Measurements from ENCODE around the gene DNAJC3.
"Not testable (repeated sequence)": the region's sequence is repeated elsewhere in the genome, so short reads cannot be mapped to it uniquely, and the experiment has no call there.

DNAJC3 gene

GRCh38 chr13:95676105-95676761, 706 bp upstream of the DNAJC3 start:
- DNase-seq (ENCODE audit: low spot score) = peak; percentile 41

GRCh38 chr13:95677564-95678266, 776 bp downstream of the DNAJC3 start:
- DNase-seq (ENCODE audit: low spot score) = peak; percentile 20

GRCh38 chr13:95678967-95679366, 2.0 kb downstream of the DNAJC3 start:
- DNase-seq (ENCODE audit: low spot score) = no peak

- DNase-seq (ENCODE audit: low spot score) = no peak
Measured at GRCh38 chr13:95679722-95680121, 2.8 kb downstream of the DNAJC3 start.

- DNase-seq (ENCODE audit: low spot score) = no peak
Measured at GRCh38 chr13:95684418-95684817, 7.5 kb downstream of the DNAJC3 start.

- DNase-seq (ENCODE audit: low spot score) = not testable (repeated sequence)
Measured at GRCh38 chr13:95684960-95685359, 8.0 kb downstream of the DNAJC3 start.

- DNase-seq (ENCODE audit: low spot score) = no peak
Measured at GRCh38 chr13:95689582-95689926, 12.6 kb downstream of the DNAJC3 start.

GRCh38 chr13:95690986-95691385, 14.0 kb downstream of the DNAJC3 start:
- not testable (repeated sequence) for DNase-seq (ENCODE audit: low spot score)

GRCh38 chr13:95697052-95697680, 20.2 kb downstream of the DNAJC3 start:
- DNase-seq (ENCODE audit: low spot score) = no peak

GRCh38 chr13:95698047-95698749, 21.3 kb downstream of the DNAJC3 start:
- no peak for DNase-seq (ENCODE audit: low spot score)

- DNase-seq (ENCODE audit: low spot score) = no peak
Measured at GRCh38 chr13:95703576-95703975, 26.6 kb downstream of the DNAJC3 start.

- peak; percentile 40 for DNase-seq (ENCODE audit: low spot score)
Measured at GRCh38 chr13:95704510-95704909, 27.6 kb downstream of the DNAJC3 start.

- no peak for DNase-seq (ENCODE audit: low spot score)
Measured at GRCh38 chr13:95706356-95706755, 29.4 kb downstream of the DNAJC3 start.

GRCh38 chr13:95707035-95707434, 30.1 kb downstream of the DNAJC3 start:
- DNase-seq (ENCODE audit: low spot score) = no peak

GRCh38 chr13:95707442-95708390, 30.8 kb downstream of the DNAJC3 start:
- DNase-seq (ENCODE audit: low spot score) = no peak

GRCh38 chr13:95708391-95708774, 31.4 kb downstream of the DNAJC3 start:
- DNase-seq (ENCODE audit: low spot score) = no peak

- no peak for DNase-seq (ENCODE audit: low spot score)
Measured at GRCh38 chr13:95708811-95709500, 32.0 kb downstream of the DNAJC3 start.

- no peak for DNase-seq (ENCODE audit: low spot score)
Measured at GRCh38 chr13:95710313-95710712, 33.4 kb downstream of the DNAJC3 start.

- DNase-seq (ENCODE audit: low spot score) = not testable (repeated sequence)
Measured at GRCh38 chr13:95712846-95713245, 35.9 kb downstream of the DNAJC3 start.

GRCh38 chr13:95713651-95714050, 36.7 kb downstream of the DNAJC3 start:
- DNase-seq (ENCODE audit: low spot score) = no peak

Measured in D341Med (cell line).